ENCODE measurements around the gene MT1HL1.

GRCh38 chr1:237033061-237033460 is 28.8 kb upstream of the MT1HL1 start:
- no peak for TF ChIP-seq CTCF (IDR thresholded peaks at IDR 0.05)
- TF ChIP-seq POLR2AphosphoS5 (IDR thresholded peaks at IDR 0.05), result no peak

Measured in sigmoid colon (tissue), 4 donors.